T-helper 2 cell treated with Interferon-gamma antibody and Interleukin-4, amounts not matched to agents 5 μg/mL and 100 μg/mL, for 36 hours (primary cell): ENCODE results near the gene RAI1.
"Not testable (repeated sequence)": the region's sequence is repeated elsewhere in the genome, so short reads cannot be mapped to it uniquely, and the experiment has no call there.

Source experiments
- DNase-seq: peaks from one replicate; pipeline ENCODE4 v3.0.0; 2021; ENCODE audit warnings: low spot score
- H3K27ac Mint-ChIP-seq: one replicate; pipeline ENCODE4 v1.8.0; 2021; ENCODE audit warnings: mild to moderate bottlenecking, mixed read lengths
- H3K27me3 Mint-ChIP-seq: one replicate; pipeline ENCODE4 v1.8.0; 2021; ENCODE audit warnings: low read depth, mixed read lengths
- H3K36me3 Mint-ChIP-seq: one replicate; pipeline ENCODE4 v1.8.0; 2021; ENCODE audit warnings: low read depth, mixed read lengths
- H3K4me1 Mint-ChIP-seq: one replicate; pipeline ENCODE4 v1.8.0; 2021; ENCODE audit warnings: low read depth, mixed read lengths
- H3K4me3 Mint-ChIP-seq: one replicate; pipeline ENCODE4 v1.8.0; 2022; ENCODE audit warnings: mild to moderate bottlenecking, moderate library complexity, mixed read lengths
- H3K9me3 Mint-ChIP-seq: one replicate; pipeline ENCODE4 v1.8.0; 2021; ENCODE audit warnings: mixed read lengths

Gene RAI1

GRCh38 chr17:17798010-17798556 lies 116.8 kb downstream of the RAI1 start:
- Mint-ChIP-seq H3K27me3 (no peaks in the 10 kb centered on the region), H3K27ac (peak overlapping the region; percentile 31), H3K9me3 (no peaks in the 10 kb centered on the region), H3K36me3 (peaks cover 7% of the 10 kb centered on the region), H3K4me1 (peaks cover 10% of the 10 kb centered on the region), H3K4me3 (no peak overlapping the region)
- DNase-seq, result no peak

- H3K9me3 Mint-ChIP-seq, result no peaks in the 10 kb centered on the region
- H3K27ac Mint-ChIP-seq, result no peak overlapping the region
- no peaks in the 10 kb centered on the region for H3K27me3 Mint-ChIP-seq
- no peak overlapping the region for H3K4me3 Mint-ChIP-seq
- DNase-seq, result no peak
- H3K4me1 Mint-ChIP-seq, result peaks cover 4% of the 10 kb centered on the region
- H3K36me3 Mint-ChIP-seq, result peaks cover 4% of the 10 kb centered on the region
These were observed 117.5 kb downstream of the RAI1 start for GRCh38 chr17:17798573-17799255.

GRCh38 chr17:17800504-17801021 lies 119.3 kb downstream of the RAI1 start:
- peaks cover 9% of the 10 kb centered on the region for H3K36me3 Mint-ChIP-seq
- no peak overlapping the region for H3K27ac Mint-ChIP-seq
- no peaks in the 10 kb centered on the region for H3K27me3 Mint-ChIP-seq
- H3K4me1 Mint-ChIP-seq, result no peaks in the 10 kb centered on the region
- DNase-seq, result no peak
- H3K9me3 Mint-ChIP-seq, result no peaks in the 10 kb centered on the region
- no peak overlapping the region for H3K4me3 Mint-ChIP-seq

GRCh38 chr17:17801800-17802481 lies 120.7 kb downstream of the RAI1 start:
- H3K36me3 Mint-ChIP-seq, result peaks cover 11% of the 10 kb centered on the region
- H3K4me1 Mint-ChIP-seq, result no peaks in the 10 kb centered on the region
- H3K27ac Mint-ChIP-seq, result no peak overlapping the region
- no peaks in the 10 kb centered on the region for H3K9me3 Mint-ChIP-seq
- H3K27me3 Mint-ChIP-seq, result no peaks in the 10 kb centered on the region
- H3K4me3 Mint-ChIP-seq, result no peak overlapping the region
- no peak for DNase-seq

- H3K27me3 Mint-ChIP-seq, result no peaks in the 10 kb centered on the region
- H3K36me3 Mint-ChIP-seq, result peaks cover 13% of the 10 kb centered on the region
- no peak overlapping the region for H3K27ac Mint-ChIP-seq
- no peak overlapping the region for H3K4me3 Mint-ChIP-seq
- peaks cover 5% of the 10 kb centered on the region for H3K4me1 Mint-ChIP-seq
- no peak for DNase-seq
- no peaks in the 10 kb centered on the region for H3K9me3 Mint-ChIP-seq
These were observed 122.7 kb downstream of the RAI1 start for GRCh38 chr17:17804007-17804406.

- H3K36me3 Mint-ChIP-seq, result peaks cover 14% of the 10 kb centered on the region
- no peak overlapping the region for H3K4me3 Mint-ChIP-seq
- peaks cover 5% of the 10 kb centered on the region for H3K4me1 Mint-ChIP-seq
- no peaks in the 10 kb centered on the region for H3K27me3 Mint-ChIP-seq
- no peaks in the 10 kb centered on the region for H3K9me3 Mint-ChIP-seq
- no peak overlapping the region for H3K27ac Mint-ChIP-seq
- DNase-seq, result no peak
These were observed 124.3 kb downstream of the RAI1 start for GRCh38 chr17:17805575-17805974.

GRCh38 chr17:17806035-17806434 lies 124.8 kb downstream of the RAI1 start:
- peaks cover 15% of the 10 kb centered on the region for H3K36me3 Mint-ChIP-seq
- H3K4me3 Mint-ChIP-seq, result no peak overlapping the region
- H3K4me1 Mint-ChIP-seq, result peaks cover 5% of the 10 kb centered on the region
- no peaks in the 10 kb centered on the region for H3K27me3 Mint-ChIP-seq
- H3K9me3 Mint-ChIP-seq, result no peaks in the 10 kb centered on the region
- no peak for DNase-seq
- H3K27ac Mint-ChIP-seq, result no peak overlapping the region

- H3K27ac Mint-ChIP-seq, result peak overlapping the region; percentile 70
- H3K4me1 Mint-ChIP-seq, result peaks cover 5% of the 10 kb centered on the region
- no peaks in the 10 kb centered on the region for H3K9me3 Mint-ChIP-seq
- no peak overlapping the region for H3K4me3 Mint-ChIP-seq
- H3K36me3 Mint-ChIP-seq, result peaks cover 22% of the 10 kb centered on the region
- H3K27me3 Mint-ChIP-seq, result no peaks in the 10 kb centered on the region
- DNase-seq, result no peak
These were observed 125.5 kb downstream of the RAI1 start for GRCh38 chr17:17806611-17807274.

GRCh38 chr17:17807440-17807839 lies 126.2 kb downstream of the RAI1 start:
- H3K9me3 Mint-ChIP-seq, result no peaks in the 10 kb centered on the region
- H3K27ac Mint-ChIP-seq, result no peak overlapping the region
- no peak for DNase-seq
- peaks cover 28% of the 10 kb centered on the region for H3K36me3 Mint-ChIP-seq
- H3K27me3 Mint-ChIP-seq, result no peaks in the 10 kb centered on the region
- no peak overlapping the region for H3K4me3 Mint-ChIP-seq
- peaks cover 5% of the 10 kb centered on the region for H3K4me1 Mint-ChIP-seq

GRCh38 chr17:17808200-17808599 lies 126.9 kb downstream of the RAI1 start:
- H3K27me3 Mint-ChIP-seq, DNase-seq, H3K4me1 Mint-ChIP-seq, H3K4me3 Mint-ChIP-seq, H3K27ac Mint-ChIP-seq, H3K9me3 Mint-ChIP-seq: not testable (repeated sequence)
- H3K36me3 Mint-ChIP-seq, result peaks cover 32% of the 10 kb centered on the region

- peak overlapping the region; percentile 61 for H3K27ac Mint-ChIP-seq
These were observed 127.6 kb downstream of the RAI1 start for GRCh38 chr17:17808706-17809432.

GRCh38 chr17:17809531-17810083 lies 128.3 kb downstream of the RAI1 start:
- Mint-ChIP-seq H3K27me3 (no peaks in the 10 kb centered on the region), H3K4me3 (no peak overlapping the region), H3K36me3 (peaks cover 27% of the 10 kb centered on the region), H3K9me3 (no peaks in the 10 kb centered on the region), H3K4me1 (peaks cover 5% of the 10 kb centered on the region), H3K27ac (no peak overlapping the region)
- no peak for DNase-seq

More at GRCh38 chr17:17808706-17809432, 127.6 kb downstream of the RAI1 start:
- Mint-ChIP-seq H3K4me3 (peak overlapping the region; percentile 41), H3K27me3 (no peaks in the 10 kb centered on the region), H3K9me3 (no peaks in the 10 kb centered on the region), H3K4me1 (peaks cover 5% of the 10 kb centered on the region), H3K36me3 (peaks cover 32% of the 10 kb centered on the region)
- DNase-seq, result no peak
